ENCODE measurements around the gene APOL6.

APOL6 gene

GRCh38 chr22:35625763-35626432 is 22.3 kb upstream of the APOL6 start:
- Histone ChIP-seq H3K27me3 (ENCODE audit: insufficient read depth, low read depth, severe bottlenecking) (peaks cover 2% of the 10 kb centered on the region), H3K27ac (no peak overlapping the region), H3K9me3 (ENCODE audit: severe bottlenecking) (no peaks in the 10 kb centered on the region), H3K36me3 (no peaks in the 10 kb centered on the region), H3K4me3 (ENCODE audit: low read depth, low read length) (no peak overlapping the region)
- TF ChIP-seq, protein P1, sequence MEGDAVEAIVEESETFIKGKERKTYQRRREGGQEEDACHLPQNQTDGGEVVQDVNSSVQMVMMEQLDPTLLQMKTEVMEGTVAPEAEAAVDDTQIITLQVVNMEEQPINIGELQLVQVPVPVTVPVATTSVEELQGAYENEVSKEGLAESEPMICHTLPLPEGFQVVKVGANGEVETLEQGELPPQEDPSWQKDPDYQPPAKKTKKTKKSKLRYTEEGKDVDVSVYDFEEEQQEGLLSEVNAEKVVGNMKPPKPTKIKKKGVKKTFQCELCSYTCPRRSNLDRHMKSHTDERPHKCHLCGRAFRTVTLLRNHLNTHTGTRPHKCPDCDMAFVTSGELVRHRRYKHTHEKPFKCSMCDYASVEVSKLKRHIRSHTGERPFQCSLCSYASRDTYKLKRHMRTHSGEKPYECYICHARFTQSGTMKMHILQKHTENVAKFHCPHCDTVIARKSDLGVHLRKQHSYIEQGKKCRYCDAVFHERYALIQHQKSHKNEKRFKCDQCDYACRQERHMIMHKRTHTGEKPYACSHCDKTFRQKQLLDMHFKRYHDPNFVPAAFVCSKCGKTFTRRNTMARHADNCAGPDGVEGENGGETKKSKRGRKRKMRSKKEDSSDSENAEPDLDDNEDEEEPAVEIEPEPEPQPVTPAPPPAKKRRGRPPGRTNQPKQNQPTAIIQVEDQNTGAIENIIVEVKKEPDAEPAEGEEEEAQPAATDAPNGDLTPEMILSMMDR (IDR thresholded peaks at IDR 0.05; ENCODE audit: low read depth, low read length) = no peak
- DNase-seq = no peak

- TF ChIP-seq, protein P1 (IDR thresholded peaks at IDR 0.05; ENCODE audit: low read depth, low read length) = peak; percentile 57
- peak; percentile 80 for DNase-seq
Measured at GRCh38 chr22:35627267-35628041, 20.8 kb upstream of the APOL6 start.

GRCh38 chr22:35628732-35629131 is 19.5 kb upstream of the APOL6 start:
- H3K27ac ChIP-seq = no peak overlapping the region
- H3K36me3 ChIP-seq = no peaks in the 10 kb centered on the region
- no peak for DNase-seq
- TF ChIP-seq, protein P1 (IDR thresholded peaks at IDR 0.05; ENCODE audit: low read depth, low read length) = no peak
- peaks cover 2% of the 10 kb centered on the region for H3K27me3 ChIP-seq (ENCODE audit: insufficient read depth, low read depth, severe bottlenecking)
- H3K9me3 ChIP-seq (ENCODE audit: severe bottlenecking) = no peaks in the 10 kb centered on the region
- H3K4me3 ChIP-seq (ENCODE audit: low read depth, low read length) = no peak overlapping the region

More at GRCh38 chr22:35627267-35628041, 20.8 kb upstream of the APOL6 start:
- H3K36me3 ChIP-seq = no peaks in the 10 kb centered on the region
- peak overlapping the region; percentile 36 for H3K4me3 ChIP-seq (ENCODE audit: low read depth, low read length)
- no peak overlapping the region for H3K27ac ChIP-seq
- peaks cover 2% of the 10 kb centered on the region for H3K27me3 ChIP-seq (ENCODE audit: insufficient read depth, low read depth, severe bottlenecking)
- H3K9me3 ChIP-seq (ENCODE audit: severe bottlenecking) = no peaks in the 10 kb centered on the region

- no peak overlapping the region for H3K4me3 ChIP-seq (ENCODE audit: low read depth, low read length)
- H3K9me3 ChIP-seq (ENCODE audit: severe bottlenecking) = no peaks in the 10 kb centered on the region
- peaks cover 2% of the 10 kb centered on the region for H3K27me3 ChIP-seq (ENCODE audit: insufficient read depth, low read depth, severe bottlenecking)
- TF ChIP-seq, protein P1 (IDR thresholded peaks at IDR 0.05; ENCODE audit: low read depth, low read length) = no peak
- DNase-seq = no peak
- H3K36me3 ChIP-seq = no peaks in the 10 kb centered on the region
- H3K27ac ChIP-seq = no peak overlapping the region
Measured at GRCh38 chr22:35629406-35630216, 18.6 kb upstream of the APOL6 start.

GRCh38 chr22:35630387-35630793 is 17.9 kb upstream of the APOL6 start:
- Histone ChIP-seq H3K27ac (no peak overlapping the region), H3K4me3 (ENCODE audit: low read depth, low read length) (no peak overlapping the region), H3K36me3 (no peaks in the 10 kb centered on the region), H3K27me3 (ENCODE audit: insufficient read depth, low read depth, severe bottlenecking) (peaks cover 2% of the 10 kb centered on the region), H3K9me3 (ENCODE audit: severe bottlenecking) (no peaks in the 10 kb centered on the region)
- TF ChIP-seq, protein P1 (IDR thresholded peaks at IDR 0.05; ENCODE audit: low read depth, low read length) = no peak
- DNase-seq = no peak

Measured in WERI-Rb-1 (cell line).